K562 (cell line): ENCODE measurements around the gene FAM171A2. TPM values are rescaled to one million over a fixed set of nuclear protein-coding genes. Genes with fewer than 3 reads are reported as not detected.

Experiments
- BACH1 ChIP-seq: fragments of 200-800 bp; sonication (Bioruptor generic); IDR thresholded peaks from 2 replicates; pipeline ENCODE4 v1.6.1; 2016; ENCODE audit warnings: missing genetic modification characterization, missing compliant biosample characterization
- CC2D1A ChIP-seq: fragments of 450-650 bp; IDR thresholded peaks from 2 replicates; pipeline ENCODE4 v1.6.1; 2017; ENCODE audit warnings: mild to moderate bottlenecking
- CEBPB ChIP-seq: fragments of 450-650 bp; IDR thresholded peaks from 2 replicates; pipeline ENCODE4 v1.6.1; 2016; ENCODE audit warnings: missing genetic modification characterization, missing compliant biosample characterization
- DIDO1 ChIP-seq: fragments of 450-650 bp; IDR thresholded peaks from 2 replicates; pipeline ENCODE4 v1.6.1; 2016; ENCODE audit warnings: low read depth, missing biosample characterization, missing genetic modification characterization
- EGR1 ChIP-seq: fragments of 450-650 bp; conservative IDR thresholded peaks from 2 replicates; pipeline ENCODE4 v1.6.1; 2017; ENCODE audit warnings: mild to moderate bottlenecking
- HMGN3 ChIP-seq: IDR thresholded peaks from 2 replicates; pipeline ENCODE4 v1.6.1; 2011; ENCODE audit warnings: borderline replicate concordance, low read depth, mild to moderate bottlenecking, mixed read lengths, low read length; ENCODE audit not compliant: insufficient read length; ENCODE audit errors: extremely low read depth
- ILK ChIP-seq: fragments of 450-650 bp; IDR thresholded peaks from 2 replicates; pipeline ENCODE4 v1.6.1; 2016; ENCODE audit warnings: missing genetic modification characterization, low read depth, mild to moderate bottlenecking, missing compliant biosample characterization, moderate library complexity, borderline replicate concordance
- IRF2 ChIP-seq: sonication (generic); formaldehyde crosslinking; IDR thresholded peaks from 2 replicates; pipeline ENCODE4 v1.8.1; 2022; ENCODE audit warnings: mild to moderate bottlenecking, missing genetic modification reagents
- MBD2 ChIP-seq: sonication (generic); IDR thresholded peaks from 2 replicates; pipeline ENCODE4 v1.6.1; 2016; ENCODE audit warnings: low read depth, borderline replicate concordance
- MYBL2 ChIP-seq, 2 experiments: fragments of 450-650 bp in 1 of 2; sonication (generic) in 1 of 2; formaldehyde crosslinking in 1 of 2; IDR thresholded peaks; 2 replicates each; pipeline versions ENCODE4 v1.6.1 to v1.8.1; 2017 to 2022; ENCODE audit warnings: borderline replicate concordance in 1 of 2, inconsistent platforms in 1 of 2, low read depth in 1 of 2, mild to moderate bottlenecking in 1 of 2, missing genetic modification reagents in 1 of 2, moderate library complexity in 1 of 2
- NRF1 ChIP-seq, 2 experiments: fragments of 450-650 bp; IDR thresholded peaks in 1 of 2; conservative IDR thresholded peaks in 1 of 2; 2 replicates each; pipeline ENCODE4 v1.6.1; 2014; ENCODE audit warnings: mild to moderate bottlenecking in 2 of 2
- PTBP1 ChIP-seq: fragments of 200-400 bp; formaldehyde crosslinking; IDR thresholded peaks from 2 replicates; pipeline ENCODE4 v1.6.1; 2017; ENCODE audit warnings: low read depth, low read length
- TAF1 ChIP-seq: IDR thresholded peaks from 2 replicates; pipeline ENCODE4 v1.6.1; 2011; ENCODE audit warnings: mild to moderate bottlenecking, low read length, moderate library complexity; ENCODE audit not compliant: insufficient read depth, control insufficient read depth, severe bottlenecking; ENCODE audit errors: extremely low read depth
- TBL1XR1 ChIP-seq, 2 experiments: IDR thresholded peaks; 2 replicates each; pipeline ENCODE4 v1.6.1; 2012; ENCODE audit warnings: improper control_type of control experiment in 2 of 2, low read length in 2 of 2, mild to moderate bottlenecking in 1 of 2
- ZEB2 ChIP-seq: fragments of 450-650 bp; IDR thresholded peaks from 2 replicates; pipeline ENCODE4 v1.6.1; 2016
- ZNF134 ChIP-seq: fragments of 250-450 bp; sonication (Bioruptor Pico); conservative IDR thresholded peaks from 2 replicates; pipeline ENCODE4 v1.4.0; 2020
- ZNF212 ChIP-seq: fragments of 450-650 bp; formaldehyde crosslinking; IDR thresholded peaks from 2 replicates; pipeline ENCODE4 v1.4.0; 2020; ENCODE audit warnings: mild to moderate bottlenecking
- ZNF551 ChIP-seq: fragments of 250-450 bp; sonication (Bioruptor Pico); IDR thresholded peaks from 2 replicates; pipeline ENCODE4 v1.5.0; 2021; ENCODE audit warnings: mild to moderate bottlenecking, moderate library complexity
- ZNF77 ChIP-seq: fragments of 250-450 bp; sonication (Bioruptor Pico); IDR thresholded peaks from 2 replicates; pipeline ENCODE4 v1.5.0; 2020
- polyA plus RNA-seq, 8 experiments: library from polyadenylated mRNA; depleted of rRNA in 4 of 8; stranded (reverse) in 5 of 8; unstranded in 3 of 8; fragments of >200 nt; fragmentation: Nextera tagmentation in 2 of 8; fragmentation: Illumina TruSeq in 1 of 8; extraction: Ambion mirVana in 2 of 8; extraction: Trizol in 1 of 8; gene quantifications; 2 replicates each; pipeline versions ENCODE4 v1.2.1 to v1.2.3, GENCODE V29; 2011 to 2014; ENCODE audit warnings: inconsistent platforms in 1 of 8, missing spikeins in 1 of 8
- total RNA-seq, 7 experiments: library from RNA; depleted of rRNA in 6 of 7; stranded (reverse); fragments of >200 nt in 6 of 7; fragmentation: Illumina TruSeq in 2 of 7; extraction: Trizol in 2 of 7; gene quantifications; 2 replicates each; pipeline versions ENCODE4 v1.2.1 to v1.2.3, GENCODE V29; 2011 to 2021; ENCODE audit warnings: low replicate concordance in 1 of 7
- TF ChIP-seq, protein P1 (sequence below): sonication (generic); formaldehyde crosslinking; IDR thresholded peaks from 2 replicates; pipeline ENCODE4 v1.8.1; 2023; ENCODE audit warnings: mild to moderate bottlenecking, missing genetic modification reagents
- TF ChIP-seq, protein P2 (sequence below), 2 experiments: IDR thresholded peaks; 2 replicates each; pipeline ENCODE4 v1.6.1; 2011; ENCODE audit warnings: borderline replicate concordance in 1 of 2, control low read depth in 1 of 2, low read depth in 1 of 2, low read length in 1 of 2, mild to moderate bottlenecking in 1 of 2, mixed read lengths in 1 of 2, moderate library complexity in 1 of 2; ENCODE audit not compliant: insufficient read depth in 1 of 2, insufficient read length in 1 of 2, poor library complexity in 1 of 2, severe bottlenecking in 1 of 2; ENCODE audit errors: extremely low read depth in 1 of 2
- TF ChIP-seq, protein P3 (sequence below): sonication (generic); formaldehyde crosslinking; IDR thresholded peaks from 2 replicates; pipeline ENCODE4 v1.8.0; 2022; ENCODE audit warnings: mild to moderate bottlenecking, missing genetic modification reagents

Gene FAM171A2
- total and polyA plus RNA-seq, 9 of the 15 experiments (the other 6 are each of a cell fraction or from before 2014, with no cell fraction given) = 0.10 to 10.2 (median 2.0) TPM; not detected in 1

DNA sequence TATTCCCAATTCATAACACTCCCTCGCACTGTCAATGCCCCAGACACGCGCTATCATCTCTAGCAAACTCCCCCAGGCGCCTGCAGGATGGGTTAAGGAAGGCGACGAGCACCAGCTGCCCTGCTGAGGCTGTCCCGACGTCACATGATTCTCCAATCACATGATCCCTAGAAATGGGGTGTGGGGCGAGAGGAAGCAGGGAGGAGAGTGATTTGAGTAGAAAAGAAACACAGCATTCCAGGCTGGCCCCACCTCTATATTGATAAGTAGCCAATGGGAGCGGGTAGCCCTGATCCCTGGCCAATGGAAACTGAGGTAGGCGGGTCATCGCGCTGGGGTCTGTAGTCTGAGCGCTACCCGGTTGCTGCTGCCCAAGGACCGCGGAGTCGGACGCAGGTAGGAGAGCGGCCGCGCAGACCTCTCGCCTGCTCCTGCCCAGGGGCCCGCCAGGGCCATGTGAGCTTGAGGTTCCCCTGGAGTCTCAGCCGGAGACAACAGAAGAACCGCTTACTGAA, 18.7 kb downstream of the FAM171A2 start, which contains the start of gene GRN (continued):
- TF ChIP-seq ZNF77 (CRISPR knock-in tag) = no peak
- TF ChIP-seq, protein P1, sequence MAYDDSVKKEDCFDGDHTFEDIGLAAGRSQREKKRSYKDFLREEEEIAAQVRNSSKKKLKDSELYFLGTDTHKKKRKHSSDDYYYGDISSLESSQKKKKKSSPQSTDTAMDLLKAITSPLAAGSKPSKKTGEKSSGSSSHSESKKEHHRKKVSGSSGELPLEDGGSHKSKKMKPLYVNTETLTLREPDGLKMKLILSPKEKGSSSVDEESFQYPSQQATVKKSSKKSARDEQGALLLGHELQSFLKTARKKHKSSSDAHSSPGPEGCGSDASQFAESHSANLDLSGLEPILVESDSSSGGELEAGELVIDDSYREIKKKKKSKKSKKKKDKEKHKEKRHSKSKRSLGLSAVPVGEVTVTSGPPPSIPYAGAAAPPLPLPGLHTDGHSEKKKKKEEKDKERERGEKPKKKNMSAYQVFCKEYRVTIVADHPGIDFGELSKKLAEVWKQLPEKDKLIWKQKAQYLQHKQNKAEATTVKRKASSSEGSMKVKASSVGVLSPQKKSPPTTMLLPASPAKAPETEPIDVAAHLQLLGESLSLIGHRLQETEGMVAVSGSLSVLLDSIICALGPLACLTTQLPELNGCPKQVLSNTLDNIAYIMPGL = no peak
- peak; percentile 41 for TF ChIP-seq TAF1
- no peak for TF ChIP-seq CC2D1A
- TF ChIP-seq ILK = no peak
- TF ChIP-seq IRF2 (CRISPR knock-in tag) = no peak
- peak; percentile 35; the same call in 1 of the 2 replicates for TF ChIP-seq ZEB2
- TF ChIP-seq, protein P2, sequence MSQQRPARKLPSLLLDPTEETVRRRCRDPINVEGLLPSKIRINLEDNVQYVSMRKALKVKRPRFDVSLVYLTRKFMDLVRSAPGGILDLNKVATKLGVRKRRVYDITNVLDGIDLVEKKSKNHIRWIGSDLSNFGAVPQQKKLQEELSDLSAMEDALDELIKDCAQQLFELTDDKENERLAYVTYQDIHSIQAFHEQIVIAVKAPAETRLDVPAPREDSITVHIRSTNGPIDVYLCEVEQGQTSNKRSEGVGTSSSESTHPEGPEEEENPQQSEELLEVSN (IDR thresholded peaks at IDR 0.05; ENCODE audit: borderline replicate concordance in 1 of 2, extremely low read depth in 1 of 2, insufficient read depth in 1 of 2, insufficient read length in 1 of 2, low read depth in 1 of 2, low read length in 1 of 2, poor library complexity in 1 of 2, severe bottlenecking in 1 of 2) = peak; percentile 13 to 81
- no peak for TF ChIP-seq CEBPB (tag)
- TF ChIP-seq ZNF212 (CRISPR knock-in tag) = no peak
- TF ChIP-seq BACH1 (tag) = no peak
- TF ChIP-seq ZNF134 (CRISPR knock-in tag) = no peak
- TF ChIP-seq TBL1XR1 (IDR thresholded peaks at IDR 0.05; ENCODE audit: low read length in 2 of 2) = no peak
- TF ChIP-seq PTBP1 = no peak
- TF ChIP-seq HMGN3 = no peak
- TF ChIP-seq, protein P3, sequence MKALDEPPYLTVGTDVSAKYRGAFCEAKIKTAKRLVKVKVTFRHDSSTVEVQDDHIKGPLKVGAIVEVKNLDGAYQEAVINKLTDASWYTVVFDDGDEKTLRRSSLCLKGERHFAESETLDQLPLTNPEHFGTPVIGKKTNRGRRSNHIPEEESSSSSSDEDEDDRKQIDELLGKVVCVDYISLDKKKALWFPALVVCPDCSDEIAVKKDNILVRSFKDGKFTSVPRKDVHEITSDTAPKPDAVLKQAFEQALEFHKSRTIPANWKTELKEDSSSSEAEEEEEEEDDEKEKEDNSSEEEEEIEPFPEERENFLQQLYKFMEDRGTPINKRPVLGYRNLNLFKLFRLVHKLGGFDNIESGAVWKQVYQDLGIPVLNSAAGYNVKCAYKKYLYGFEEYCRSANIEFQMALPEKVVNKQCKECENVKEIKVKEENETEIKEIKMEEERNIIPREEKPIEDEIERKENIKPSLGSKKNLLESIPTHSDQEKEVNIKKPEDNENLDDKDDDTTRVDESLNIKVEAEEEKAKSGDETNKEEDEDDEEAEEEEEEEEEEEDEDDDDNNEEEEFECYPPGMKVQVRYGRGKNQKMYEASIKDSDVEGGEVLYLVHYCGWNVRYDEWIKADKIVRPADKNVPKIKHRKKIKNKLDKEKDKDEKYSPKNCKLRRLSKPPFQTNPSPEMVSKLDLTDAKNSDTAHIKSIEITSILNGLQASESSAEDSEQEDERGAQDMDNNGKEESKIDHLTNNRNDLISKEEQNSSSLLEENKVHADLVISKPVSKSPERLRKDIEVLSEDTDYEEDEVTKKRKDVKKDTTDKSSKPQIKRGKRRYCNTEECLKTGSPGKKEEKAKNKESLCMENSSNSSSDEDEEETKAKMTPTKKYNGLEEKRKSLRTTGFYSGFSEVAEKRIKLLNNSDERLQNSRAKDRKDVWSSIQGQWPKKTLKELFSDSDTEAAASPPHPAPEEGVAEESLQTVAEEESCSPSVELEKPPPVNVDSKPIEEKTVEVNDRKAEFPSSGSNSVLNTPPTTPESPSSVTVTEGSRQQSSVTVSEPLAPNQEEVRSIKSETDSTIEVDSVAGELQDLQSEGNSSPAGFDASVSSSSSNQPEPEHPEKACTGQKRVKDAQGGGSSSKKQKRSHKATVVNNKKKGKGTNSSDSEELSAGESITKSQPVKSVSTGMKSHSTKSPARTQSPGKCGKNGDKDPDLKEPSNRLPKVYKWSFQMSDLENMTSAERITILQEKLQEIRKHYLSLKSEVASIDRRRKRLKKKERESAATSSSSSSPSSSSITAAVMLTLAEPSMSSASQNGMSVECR = peak; percentile 92
- no peak for TF ChIP-seq ZNF551
- peak; percentile 63 to 72 for TF ChIP-seq NRF1 (conservative IDR thresholded peaks at IDR 0.05 in 1 of 2, IDR thresholded peaks at IDR 0.05 in 1 of 2)
- TF ChIP-seq EGR1 = no peak
- TF ChIP-seq DIDO1 (tag) = no peak
- no peak for TF ChIP-seq MYBL2 (IDR thresholded peaks at IDR 0.05; ENCODE audit: low read depth)
- TF ChIP-seq MYBL2 (CRISPR knock-in tag; IDR thresholded peaks at IDR 0.05; ENCODE audit: borderline replicate concordance) = no peak
- peak; percentile 74; the same call in 1 of the 2 replicates for TF ChIP-seq MBD2
